IPS-18c (cell line): ENCODE measurements around the gene EXOC4.

Experiments
- H3K4me3 ChIP-seq: 2 replicates; pipeline ENCODE4 v1.7.0; 2013; ENCODE audit warnings: low read depth, mild to moderate bottlenecking, low read length, moderate library complexity; ENCODE audit not compliant: insufficient read depth
- H3K9me3 ChIP-seq: one replicate; pipeline ENCODE4 v1.6.1; 2013; ENCODE audit warnings: mild to moderate bottlenecking, low read length, moderate library complexity; ENCODE audit not compliant: control insufficient read depth, insufficient read depth

Gene EXOC4

DNA sequence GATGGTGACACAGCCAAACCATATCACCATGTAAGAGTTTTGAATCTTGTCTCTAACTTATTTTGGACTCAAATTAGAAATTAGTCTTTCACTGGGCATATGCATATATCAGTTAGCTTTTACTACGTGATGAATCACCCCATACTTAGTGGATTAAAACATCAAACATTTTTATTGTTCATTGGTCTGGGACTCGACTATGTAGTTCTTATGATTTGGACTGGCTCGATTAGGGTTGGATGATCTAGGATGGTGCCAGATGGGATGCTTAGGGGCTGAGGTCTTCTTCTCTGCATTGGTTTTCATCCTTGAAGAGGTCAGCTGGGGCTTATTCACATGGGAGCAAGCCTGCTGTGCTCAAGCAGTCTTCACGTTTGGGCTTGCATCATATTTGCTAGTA, 264.9 kb downstream of the EXOC4 start:
- H3K4me3 ChIP-seq = no peak overlapping the region
- no peaks in the 10 kb centered on the region for H3K9me3 ChIP-seq

DNA sequence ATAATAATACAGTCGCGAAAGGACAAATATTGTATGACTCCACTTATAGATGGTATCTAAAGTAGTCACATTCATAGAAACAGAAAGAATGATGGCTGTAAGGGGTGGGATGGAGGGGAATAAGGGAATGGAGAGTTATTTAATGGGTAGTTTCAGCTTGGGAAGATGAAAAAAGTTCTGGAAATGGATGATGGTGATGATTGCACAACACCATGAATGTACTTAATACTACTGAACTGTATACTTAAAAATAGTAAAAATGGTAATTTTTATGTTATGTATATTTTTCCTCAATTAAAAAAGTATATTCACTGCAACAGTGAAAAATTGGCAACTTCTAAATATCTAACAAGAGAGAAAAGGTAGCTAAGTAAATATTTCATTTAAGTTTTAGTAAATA, 265.8 kb downstream of the EXOC4 start:
- H3K9me3 ChIP-seq = no peaks in the 10 kb centered on the region
- no peak overlapping the region for H3K4me3 ChIP-seq

DNA sequence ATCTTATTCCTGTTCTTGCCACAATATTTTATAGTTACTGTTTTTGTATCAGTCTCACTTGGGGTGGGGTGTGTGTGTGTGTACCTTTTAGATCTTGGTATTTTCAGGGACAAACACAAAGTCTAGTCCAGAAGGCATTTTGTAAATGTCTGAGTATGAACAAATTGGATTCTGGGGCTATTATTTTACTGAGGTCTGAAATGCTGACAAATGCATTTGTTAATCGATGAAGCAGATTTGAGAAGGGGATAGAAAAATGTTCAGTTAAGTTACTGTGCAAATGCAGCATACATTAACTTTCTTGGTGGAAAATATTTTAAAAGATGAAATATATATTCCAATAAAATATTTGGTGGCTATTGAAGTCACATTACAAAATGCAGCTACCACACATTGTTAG, 267.4 kb downstream of the EXOC4 start:
- Histone ChIP-seq H3K4me3 (no peak overlapping the region), H3K9me3 (no peaks in the 10 kb centered on the region)

DNA sequence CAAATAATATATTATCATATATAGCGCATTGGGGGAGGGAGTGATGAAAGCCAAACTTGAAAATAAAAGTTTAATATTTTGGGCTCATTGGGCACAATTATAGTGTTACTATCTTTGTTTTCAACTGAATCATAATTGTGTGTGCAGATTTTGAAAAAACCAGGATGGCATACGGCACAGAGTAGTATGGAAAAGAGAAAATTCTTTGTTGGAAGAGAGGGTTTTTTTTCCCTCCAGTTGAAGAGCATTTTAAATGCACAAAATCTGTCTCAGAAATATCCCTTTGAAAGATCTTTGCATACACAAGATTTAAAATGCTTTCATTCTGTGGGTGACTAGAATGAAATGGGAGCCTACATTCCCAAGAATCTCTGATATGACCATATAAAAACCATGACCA, 269.6 kb downstream of the EXOC4 start:
- Histone ChIP-seq H3K4me3 (no peak overlapping the region), H3K9me3 (no peaks in the 10 kb centered on the region)

DNA sequence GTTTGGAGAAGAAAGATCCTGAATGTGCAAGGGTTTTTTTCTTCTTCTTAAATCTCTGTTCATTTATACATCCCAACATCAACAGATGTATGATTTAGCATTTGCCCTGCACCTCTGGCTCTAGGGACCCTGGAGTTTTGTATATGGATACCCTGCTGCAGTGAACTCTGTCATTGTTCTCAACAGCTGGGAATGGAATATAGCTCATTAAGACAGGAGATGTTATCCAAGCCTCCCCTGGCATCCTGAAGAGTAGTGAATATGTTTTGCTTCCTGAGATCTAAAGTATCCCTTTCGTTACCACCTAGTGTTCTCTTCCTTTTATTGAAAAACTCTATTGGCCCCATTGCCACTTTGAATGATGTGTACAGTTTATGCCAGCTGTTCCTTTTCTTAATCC, 275.9 kb downstream of the EXOC4 start:
- Histone ChIP-seq H3K9me3 (no peaks in the 10 kb centered on the region), H3K4me3 (no peak overlapping the region)

DNA sequence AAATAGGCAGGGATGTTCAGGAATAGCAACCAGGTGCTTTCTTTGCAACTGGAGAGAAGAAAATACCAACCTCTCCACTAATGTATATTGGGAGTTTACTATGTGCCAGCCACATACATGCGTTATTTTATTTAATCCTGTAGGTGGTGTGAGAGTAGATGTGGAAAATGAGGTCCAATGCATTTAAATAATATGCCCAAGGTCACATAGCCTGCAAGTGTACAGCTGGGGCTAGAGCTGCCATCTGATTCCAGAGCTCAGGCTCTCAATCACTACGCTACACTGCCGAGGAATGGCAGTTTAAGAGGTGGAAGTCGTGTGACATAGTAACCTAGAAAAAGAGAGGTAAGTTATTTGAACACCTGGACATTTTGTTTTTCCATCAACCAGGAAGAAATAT, 277.0 kb downstream of the EXOC4 start:
- Histone ChIP-seq H3K4me3 (no peak overlapping the region), H3K9me3 (no peaks in the 10 kb centered on the region)

DNA sequence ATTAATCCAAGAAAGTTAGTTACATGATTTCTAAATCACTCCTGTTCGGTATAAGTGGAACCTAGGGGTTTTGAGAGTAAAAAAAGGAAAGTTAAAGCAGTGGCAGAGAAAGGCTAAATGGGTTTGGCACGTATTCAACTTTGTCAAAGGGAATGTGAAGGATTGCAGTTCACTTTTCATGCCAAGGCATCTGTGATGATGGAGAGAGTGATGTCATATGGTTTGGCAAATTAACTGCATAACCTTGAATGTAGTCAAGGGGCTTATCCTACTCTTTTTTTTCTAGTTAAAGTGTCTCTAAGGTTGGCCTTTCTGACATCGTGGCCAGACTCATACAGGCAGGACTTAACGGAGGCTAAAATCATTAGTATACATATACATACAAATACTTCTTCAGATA, 277.8 kb downstream of the EXOC4 start:
- Histone ChIP-seq H3K9me3 (no peaks in the 10 kb centered on the region), H3K4me3 (no peak overlapping the region)

DNA sequence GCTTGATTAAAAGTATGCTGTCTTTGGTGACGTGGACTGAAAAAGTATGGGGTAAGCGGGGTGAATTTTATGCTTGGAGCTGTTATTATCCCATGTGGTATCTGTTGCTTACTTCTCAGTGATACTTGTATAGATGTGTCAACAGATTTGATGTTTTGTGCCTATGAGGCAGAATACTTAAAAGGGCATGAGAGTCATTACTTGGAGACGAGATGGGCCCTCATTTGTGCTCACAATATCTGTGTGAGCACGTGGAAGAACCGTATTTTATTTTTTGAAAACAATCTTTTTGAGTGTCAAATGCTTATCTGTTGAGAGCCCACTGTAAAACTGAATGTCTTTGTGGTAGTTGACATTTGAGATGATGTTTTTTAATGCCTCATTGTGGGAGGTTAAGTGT, 281.9 kb downstream of the EXOC4 start:
- no peak overlapping the region for H3K4me3 ChIP-seq
- no peaks in the 10 kb centered on the region for H3K9me3 ChIP-seq

DNA sequence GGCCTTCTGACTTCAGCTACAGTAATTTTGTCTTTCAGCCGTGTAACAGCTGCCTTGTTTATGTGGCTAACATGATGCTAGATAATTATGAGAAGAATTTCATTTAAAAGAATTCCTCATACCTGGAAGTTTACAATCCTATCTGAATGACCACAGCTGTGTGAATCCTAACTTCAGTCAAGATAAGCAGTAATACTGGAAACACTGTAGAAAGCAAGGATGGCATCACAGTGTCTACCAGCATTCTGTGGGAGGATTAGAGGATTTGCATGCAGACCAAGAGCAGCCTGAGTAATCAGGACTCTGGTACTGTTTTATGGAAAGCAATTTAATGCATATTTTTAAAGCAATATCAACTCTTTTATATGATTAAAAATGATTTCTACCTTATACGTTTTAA, 282.4 kb downstream of the EXOC4 start:
- H3K4me3 ChIP-seq = no peak overlapping the region
- no peaks in the 10 kb centered on the region for H3K9me3 ChIP-seq

DNA sequence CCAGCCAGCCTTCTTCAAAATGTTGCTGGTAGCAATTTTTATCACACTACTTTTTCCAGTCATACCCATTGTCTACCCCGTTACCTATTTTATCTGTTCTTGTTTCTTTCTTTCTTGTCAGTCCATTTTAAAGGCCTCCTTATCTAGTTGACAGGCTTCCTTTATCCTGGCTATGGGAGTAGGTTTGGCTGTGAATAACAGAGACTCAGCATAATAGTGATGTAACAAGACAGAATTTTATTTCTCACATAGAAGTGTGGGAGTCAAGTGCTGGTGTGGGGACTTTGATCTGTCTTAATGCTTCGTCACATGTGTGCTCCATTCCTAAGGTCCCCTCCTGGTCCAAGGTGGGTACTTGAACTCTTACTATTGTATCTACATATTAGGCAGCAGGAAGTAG, 283.6 kb downstream of the EXOC4 start:
- Histone ChIP-seq H3K4me3 (no peak overlapping the region), H3K9me3 (no peaks in the 10 kb centered on the region)

DNA sequence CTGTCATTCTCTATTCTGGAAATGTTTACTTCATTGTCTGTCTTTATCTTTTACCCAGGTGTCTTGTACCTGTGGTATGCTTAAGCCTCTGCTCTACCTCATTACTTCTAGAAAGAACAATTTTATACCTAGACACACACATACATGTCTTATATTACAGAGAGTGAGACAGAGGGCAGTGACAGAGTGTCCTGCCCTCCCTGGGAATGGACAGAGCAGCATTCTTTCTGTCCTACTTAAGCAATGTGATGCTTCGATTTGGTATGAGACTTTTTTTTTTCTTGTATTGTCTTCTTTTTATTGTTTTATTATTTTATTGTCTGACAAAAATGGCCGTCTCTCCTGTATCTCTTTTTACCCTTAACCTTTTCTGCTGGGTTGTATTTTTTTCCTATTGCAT, 286.1 kb downstream of the EXOC4 start:
- no peak overlapping the region for H3K4me3 ChIP-seq

DNA sequence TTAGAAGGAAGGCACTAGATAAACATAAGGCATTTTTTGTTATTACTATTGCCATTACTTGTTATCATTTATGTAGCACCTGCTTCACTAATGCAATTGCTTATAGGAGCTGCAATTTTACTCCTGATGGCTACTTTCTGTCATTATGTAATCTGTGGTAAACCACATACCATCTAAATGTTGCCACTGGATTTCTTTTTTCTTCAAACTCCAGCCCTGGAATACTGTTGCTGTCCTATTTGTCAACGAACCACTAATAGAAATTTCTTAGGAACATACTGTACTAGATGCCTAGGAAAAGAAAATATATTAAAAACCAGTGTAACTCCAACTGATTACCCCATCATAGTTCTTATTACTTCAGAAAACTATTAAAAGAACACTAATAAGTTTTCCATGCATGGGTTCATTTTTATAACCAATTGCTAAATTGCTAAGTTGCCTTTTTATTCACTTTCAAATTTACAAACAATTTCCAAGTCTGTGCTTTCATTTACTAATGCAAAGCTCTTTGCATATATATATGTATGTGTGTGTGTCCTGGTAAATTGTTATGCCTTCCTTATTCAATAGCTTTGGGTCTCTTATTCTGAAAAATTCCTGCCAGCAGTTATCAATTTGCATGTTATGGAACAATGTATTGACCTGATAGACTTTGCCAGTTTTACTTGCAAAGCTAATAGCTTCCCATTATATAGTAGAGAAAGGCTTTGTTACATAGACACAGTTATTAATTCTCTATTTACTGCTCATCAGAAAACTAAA, 287.4 kb downstream of the EXOC4 start:
- no peak overlapping the region for H3K4me3 ChIP-seq
- no peaks in the 10 kb centered on the region for H3K9me3 ChIP-seq

More for the DNA sequence above, 286.1 kb downstream of the EXOC4 start:
- no peaks in the 10 kb centered on the region for H3K9me3 ChIP-seq

DNA sequence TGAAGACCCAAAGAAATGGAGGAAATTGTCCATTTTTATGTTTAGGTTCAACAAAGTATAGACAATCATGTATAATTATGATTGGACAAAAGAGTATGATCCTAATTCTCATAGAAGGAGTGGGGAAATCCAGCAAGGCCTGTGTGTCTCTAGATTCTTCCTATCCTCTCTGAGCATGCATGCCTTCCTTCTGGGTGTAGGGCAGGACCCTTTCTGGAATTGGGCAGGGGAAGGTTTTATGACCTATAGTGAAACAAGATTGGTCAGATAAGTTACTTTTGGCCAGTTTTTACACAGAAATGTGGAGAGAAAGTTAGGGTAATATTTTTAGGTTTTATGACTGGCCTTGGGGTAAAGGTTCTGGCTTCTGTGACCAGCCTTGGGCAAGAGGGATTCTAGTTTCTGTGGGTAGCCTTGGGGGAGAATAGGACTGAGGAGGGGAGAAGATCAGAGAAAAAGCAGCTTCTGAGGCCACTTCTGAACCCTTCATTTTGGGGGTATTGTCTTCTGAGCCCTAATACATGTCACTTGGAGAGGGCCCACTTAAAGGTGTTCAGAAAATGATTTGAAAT, 289.4 kb downstream of the EXOC4 start:
- H3K4me3 ChIP-seq = no peak overlapping the region
- no peaks in the 10 kb centered on the region for H3K9me3 ChIP-seq

DNA sequence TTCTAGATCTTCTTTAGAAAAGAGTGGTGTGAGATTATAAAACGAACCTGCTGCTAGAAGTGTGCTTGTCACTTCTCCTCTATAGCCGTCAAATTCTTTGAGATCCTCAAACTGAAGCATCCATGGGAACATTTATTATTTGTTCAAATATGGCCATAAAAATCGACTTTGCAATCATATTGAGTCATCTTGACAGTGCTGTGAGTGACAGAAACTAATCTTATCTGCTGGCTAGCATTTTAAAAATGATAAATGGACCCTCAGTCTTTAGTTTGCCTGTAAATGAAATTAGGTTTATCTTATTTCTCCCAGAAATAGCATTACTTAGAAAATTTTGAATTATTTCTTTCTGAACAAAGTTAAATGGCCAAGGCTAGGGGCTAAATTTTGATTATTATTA, 290.8 kb downstream of the EXOC4 start:
- Histone ChIP-seq H3K9me3 (no peaks in the 10 kb centered on the region), H3K4me3 (no peak overlapping the region)

DNA sequence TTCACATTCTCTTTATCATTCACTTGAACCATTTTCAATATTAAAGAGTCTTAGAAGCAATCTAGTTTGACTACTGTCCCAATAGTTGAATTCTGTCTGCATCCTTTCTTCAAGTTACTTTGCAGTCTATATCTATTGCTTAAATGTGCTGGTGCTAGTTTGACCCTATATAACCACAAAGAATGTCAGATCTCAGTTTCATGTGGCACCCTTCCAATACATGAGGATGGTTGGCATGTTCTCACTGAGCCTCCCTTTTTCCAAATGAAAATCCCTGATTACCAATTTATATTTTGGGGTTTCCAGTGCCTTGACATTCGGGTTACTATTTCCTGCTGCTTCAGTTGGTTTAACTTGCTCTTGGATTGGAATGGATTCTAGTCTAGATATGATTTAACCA, 292.7 kb downstream of the EXOC4 start:
- Histone ChIP-seq H3K4me3 (no peak overlapping the region), H3K9me3 (no peaks in the 10 kb centered on the region)

DNA sequence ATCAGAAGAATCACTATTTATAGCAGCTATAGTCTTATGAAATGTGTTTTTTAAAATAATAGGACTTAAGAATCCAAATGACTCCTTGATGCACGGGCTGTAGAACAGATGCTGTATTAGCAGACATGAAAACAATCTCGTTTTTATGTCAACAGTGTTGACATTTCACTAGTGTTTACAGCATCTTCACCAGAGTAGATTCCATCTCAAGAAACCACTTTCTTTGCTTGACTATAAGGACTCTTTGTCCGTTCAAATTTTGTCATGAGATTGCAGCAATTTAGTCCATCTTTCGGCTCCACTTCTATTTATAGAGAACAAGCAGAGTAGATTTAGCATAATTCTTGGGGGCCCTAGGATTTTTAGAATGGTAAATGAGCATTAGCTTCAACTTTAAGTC, 295.1 kb downstream of the EXOC4 start:
- H3K4me3 ChIP-seq = no peak overlapping the region
- no peaks in the 10 kb centered on the region for H3K9me3 ChIP-seq

DNA sequence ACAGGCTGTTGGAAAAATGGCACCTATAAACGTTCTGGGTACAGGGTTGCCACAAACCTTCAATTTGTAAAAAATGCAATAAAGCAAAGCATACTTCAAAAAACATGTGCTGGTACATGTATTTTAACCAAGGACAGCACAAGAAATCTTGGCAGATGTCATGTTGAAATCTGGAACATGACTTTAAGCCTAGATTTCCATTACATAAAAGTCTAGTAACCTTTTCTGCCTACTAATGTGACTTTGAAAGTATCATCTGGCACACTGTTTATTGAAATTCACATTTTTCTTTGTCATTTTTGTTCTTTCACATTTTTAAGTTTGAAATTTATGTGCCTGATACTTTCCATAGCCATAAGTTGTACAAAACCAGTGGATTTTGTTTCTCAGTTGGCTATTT, 296.8 kb downstream of the EXOC4 start:
- Histone ChIP-seq H3K4me3 (no peak overlapping the region), H3K9me3 (no peaks in the 10 kb centered on the region)

DNA sequence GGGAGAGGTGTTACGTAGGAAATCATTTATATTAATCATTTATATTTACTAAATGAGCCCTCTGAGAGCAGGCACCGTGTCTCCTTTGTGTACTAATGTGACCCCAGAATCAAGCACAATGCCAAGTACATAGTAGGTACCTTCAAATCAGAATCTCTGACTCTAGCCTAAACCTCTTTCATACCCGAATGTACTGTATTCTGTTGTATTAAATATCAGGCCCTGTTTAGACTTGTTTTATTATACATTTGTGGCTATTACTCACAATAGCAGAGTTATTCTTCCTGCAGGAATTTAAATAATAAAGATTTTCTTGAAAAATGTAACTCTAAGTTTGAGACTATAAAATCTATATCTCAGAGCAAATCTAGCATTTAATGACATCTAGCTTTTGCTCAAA, 297.3 kb downstream of the EXOC4 start:
- Histone ChIP-seq H3K4me3 (no peak overlapping the region), H3K9me3 (no peaks in the 10 kb centered on the region)

DNA sequence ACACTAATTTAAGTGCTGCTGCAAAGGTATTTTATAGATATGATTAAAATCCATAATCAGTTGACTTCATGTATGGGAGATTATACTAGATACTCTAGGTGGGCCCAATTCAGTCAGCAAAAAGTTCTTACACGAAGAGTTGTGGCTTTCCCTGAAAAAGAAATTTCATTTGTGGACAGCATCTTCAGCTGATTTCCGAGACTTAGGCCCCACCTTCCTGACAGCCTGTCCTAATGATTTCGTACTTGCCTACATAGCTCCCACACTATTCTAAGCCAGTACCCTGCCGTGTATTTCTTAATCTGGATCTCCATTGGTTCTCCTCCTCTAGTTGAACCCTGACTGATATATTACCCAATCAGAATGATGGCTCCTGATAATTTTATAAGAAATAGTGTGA, 297.9 kb downstream of the EXOC4 start:
- H3K9me3 ChIP-seq = no peaks in the 10 kb centered on the region
- no peak overlapping the region for H3K4me3 ChIP-seq
